CD4-positive, alpha-beta memory T cell (primary cell): ENCODE results near the gene ZBTB20. TPM values are rescaled to one million over a fixed set of nuclear protein-coding genes. Genes with fewer than 3 reads are reported as not detected.

Experiments used
- CTCF ChIA-PET: fragments of 350-600 bp; sonication (Branson Sonifier 250); formaldehyde crosslinking; loops from one replicate; lab custom pipeline; 2021; ENCODE audit warnings: inconsistent platforms; ENCODE audit not compliant: partially characterized antibody; lab: Charles Lee
- POLR2A ChIA-PET: fragments of 350-600 bp; sonication (Branson Sonifier 250); formaldehyde crosslinking; loops from one replicate; lab custom pipeline; 2021; ENCODE audit not compliant: partially characterized antibody; lab: Charles Lee
- DNase-seq, 5 donors: peaks; one replicate each; pipeline versions ENCODE4 v3.0.0 to v3.0.0-alpha.2; 2020 to 2022; ENCODE audit warnings: mixed read lengths in 1 of 5
- H3K27ac ChIP-seq: one replicate; pipeline ENCODE4 v1.7.0; 2013; ENCODE audit warnings: low read depth, low read length
- H3K27me3 ChIP-seq: 2 replicates; pipeline ENCODE4 v1.7.0; 2013; ENCODE audit warnings: mild to moderate bottlenecking, low read length, moderate library complexity; ENCODE audit not compliant: insufficient read depth
- H3K36me3 ChIP-seq: 2 replicates; pipeline ENCODE4 v1.7.0; 2013; ENCODE audit warnings: mild to moderate bottlenecking, low read length, moderate library complexity; ENCODE audit not compliant: insufficient read depth
- H3K4me1 ChIP-seq: 2 replicates; pipeline ENCODE4 v1.7.0; 2013; ENCODE audit warnings: mild to moderate bottlenecking, low read length, moderate library complexity; ENCODE audit not compliant: insufficient read depth
- H3K4me3 ChIP-seq, 2 donors: one replicate each; pipeline ENCODE4 v1.7.0; 2013; ENCODE audit warnings: low read length in 2 of 2, mild to moderate bottlenecking in 1 of 2
- H3K9me3 ChIP-seq, 2 donors: one replicate each; pipeline ENCODE4 v1.7.0; 2013; ENCODE audit warnings: low read length in 2 of 2, control low read depth in 1 of 2; ENCODE audit not compliant: control insufficient read depth in 1 of 2
- H3K27ac Mint-ChIP-seq, 7 donors: one replicate each; pipeline ENCODE4 v1.8.0; 2020 to 2021; ENCODE audit warnings: mixed read lengths in 7 of 7, mild to moderate bottlenecking in 6 of 7, inconsistent platforms in 3 of 7, moderate library complexity in 3 of 7
- H3K27me3 Mint-ChIP-seq, 2 donors: one replicate each; pipeline ENCODE4 v1.8.0; 2020 to 2021; ENCODE audit warnings: mixed read lengths in 2 of 2
- H3K36me3 Mint-ChIP-seq, 2 donors: one replicate each; pipeline ENCODE4 v1.8.0; 2020 to 2021; ENCODE audit warnings: mixed read lengths in 2 of 2, inconsistent platforms in 1 of 2, mild to moderate bottlenecking in 1 of 2
- H3K4me1 Mint-ChIP-seq, 4 donors: one replicate each; pipeline ENCODE4 v1.8.0; 2020 to 2021; ENCODE audit warnings: mixed read lengths in 4 of 4, mild to moderate bottlenecking in 1 of 4
- H3K4me3 Mint-ChIP-seq, 8 donors: one replicate each; pipeline ENCODE4 v1.8.0; 2020 to 2021; ENCODE audit warnings: mixed read lengths in 8 of 8, mild to moderate bottlenecking in 7 of 8, moderate library complexity in 6 of 8, inconsistent platforms in 3 of 8
- H3K9me3 Mint-ChIP-seq, 8 donors: one replicate each; pipeline ENCODE4 v1.8.0; 2020 to 2021; ENCODE audit warnings: mixed read lengths in 8 of 8, mild to moderate bottlenecking in 5 of 8, inconsistent platforms in 3 of 8, moderate library complexity in 1 of 8
- intact Hi-C: fragments of 100-400 bp; cut with micrococcal nuclease; formaldehyde crosslinking; loops from one replicate; pipeline ENCODE4 v1.15.1; 2023
- polyA plus RNA-seq, 2 donors: library from polyadenylated mRNA; unstranded; fragments of 300-500 nt; fragmentation: Illumina TruSeq; gene quantifications; one replicate each; pipeline ENCODE4 v1.2.3, GENCODE V29; 2021
- total RNA-seq, 2 experiments: library from RNA; stranded (reverse); gene quantifications; one replicate each; pipeline ENCODE4 v1.2.3, GENCODE V29; 2021

The ZBTB20 gene
- total and polyA plus RNA-seq, 4 experiments from 2014 or later: 21.9 to 58.4 (median 41.4) TPM

DNA sequence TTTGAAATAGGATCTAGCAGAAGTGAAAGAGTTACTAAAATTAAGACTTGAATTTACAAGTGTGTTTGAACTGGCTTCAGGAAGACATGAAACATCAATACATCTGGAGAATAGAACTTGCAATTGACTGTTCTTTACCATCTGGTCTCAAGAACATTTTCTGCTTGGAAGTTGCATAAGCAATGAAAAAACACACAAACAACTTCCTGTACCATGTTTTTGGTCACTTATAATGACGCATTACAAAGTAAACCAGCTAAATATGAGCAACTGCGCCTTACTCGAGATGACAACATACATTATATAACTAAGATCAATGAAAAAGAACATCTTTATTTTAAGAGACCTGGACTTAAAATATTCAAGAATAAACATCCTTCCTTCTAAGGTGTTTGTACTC lies 740.8 kb downstream of the ZBTB20 start:
- POLR2A ChIA-PET: no interaction called here
- Mint-ChIP-seq H3K4me3 (no peak overlapping the region), H3K9me3 (no peaks in the 10 kb centered on the region), H3K4me1 (peaks cover 0 to 7% (median 2%) of the 10 kb centered on the region in 4 donors), H3K36me3 (peaks cover 2 to 9% of the 10 kb centered on the region in 2 donors), H3K27ac (no peak overlapping the region), H3K27me3 (no peaks in the 10 kb centered on the region)
- Histone ChIP-seq H3K36me3 (no peaks in the 10 kb centered on the region), H3K27me3 (no peaks in the 10 kb centered on the region), H3K4me3 (no peak overlapping the region), H3K4me1 (no peaks in the 10 kb centered on the region), H3K27ac (no peak overlapping the region), H3K9me3 (no peaks in the 10 kb centered on the region)
- CTCF ChIA-PET: interaction anchor here (4.8 to 5.0 kb wide), 2 partner anchors 14 to 22 kb away, joined by 27 to 37 read pairs; no protein-coding TSS in a partner anchor
- no peak for DNase-seq
- intact Hi-C loops: no loop called here

DNA sequence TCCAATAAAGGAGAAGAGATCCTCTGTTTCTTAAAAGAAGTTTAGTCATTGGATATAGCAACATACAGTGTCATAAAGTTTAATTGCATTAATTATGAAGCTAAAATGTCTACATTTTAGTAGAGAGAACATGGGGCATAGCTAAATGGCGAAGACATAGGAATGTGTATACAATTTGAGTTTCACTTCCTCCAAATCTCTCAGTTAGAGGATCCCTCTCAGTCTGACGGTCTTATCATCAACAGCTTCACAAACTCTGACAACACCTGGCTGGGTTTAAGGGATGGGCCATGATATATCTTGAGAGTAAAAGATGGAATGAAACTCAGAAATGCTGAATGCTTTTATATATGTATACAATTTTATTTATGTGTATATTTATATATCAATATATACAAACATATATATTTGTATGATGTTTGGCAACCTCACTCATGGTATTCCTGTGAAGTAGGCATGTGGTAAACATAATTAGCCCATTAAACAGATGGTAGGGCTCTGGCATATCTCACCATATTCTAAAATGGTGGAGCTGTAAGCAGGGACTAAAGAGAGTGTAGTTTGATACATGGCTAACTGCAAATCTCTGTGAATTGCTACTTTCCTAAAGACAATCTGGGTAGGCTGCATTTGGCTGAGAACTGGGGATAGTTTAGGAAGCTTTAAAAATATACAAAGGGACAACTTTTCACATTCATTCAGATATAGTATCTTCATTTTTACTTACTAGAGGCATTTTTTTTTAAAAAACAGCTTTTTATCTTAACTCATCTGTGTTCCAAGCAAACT lies 741.7 kb downstream of the ZBTB20 start:
- DNase-seq: no peak
- Histone ChIP-seq H3K9me3 (no peaks in the 10 kb centered on the region), H3K36me3 (no peaks in the 10 kb centered on the region), H3K4me1 (no peaks in the 10 kb centered on the region), H3K4me3 (no peak overlapping the region), H3K27ac (no peak overlapping the region), H3K27me3 (no peaks in the 10 kb centered on the region)
- peaks cover 2 to 4% of the 10 kb centered on the region in 2 donors for H3K36me3 Mint-ChIP-seq
- H3K4me1 Mint-ChIP-seq: peaks cover 0 to 1% (median 0%) of the 10 kb centered on the region in 4 donors
- no peak overlapping the region for H3K27ac Mint-ChIP-seq
- H3K27me3 Mint-ChIP-seq: no peaks in the 10 kb centered on the region
- ChIA-PET CTCF (interaction anchor here (0.7 to 5.0 kb wide), 4 partner anchors 15 to 114 kb away, joined by 3 to 37 read pairs (median 16); no protein-coding TSS in a partner anchor), POLR2A (no interaction called here)
- intact Hi-C loops: no loop called here
- no peak overlapping the region for H3K4me3 Mint-ChIP-seq
- no peaks in the 10 kb centered on the region for H3K9me3 Mint-ChIP-seq

DNA sequence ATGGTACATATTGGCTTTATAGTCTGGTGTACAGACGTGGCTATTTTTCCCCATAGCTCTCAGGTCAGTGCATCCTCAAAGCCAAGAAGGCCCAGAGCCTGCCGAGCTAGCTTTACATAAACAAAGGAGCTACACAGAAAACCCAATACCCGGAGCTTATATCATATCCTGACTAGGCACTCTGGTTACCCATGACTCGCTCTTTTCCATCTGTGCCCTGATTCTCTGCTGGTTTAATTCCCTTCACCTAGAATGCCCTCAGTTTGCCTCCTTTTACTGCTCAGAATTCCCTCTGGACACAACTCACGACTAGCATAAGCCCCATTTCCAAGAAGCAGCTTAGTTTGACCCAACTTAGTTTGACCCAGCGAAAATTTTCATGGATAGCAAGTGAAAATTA lies 742.5 kb downstream of the ZBTB20 start:
- POLR2A ChIA-PET: no interaction called here
- no peaks in the 10 kb centered on the region for H3K4me1 ChIP-seq
- H3K4me3 ChIP-seq: no peak overlapping the region
- CTCF ChIA-PET: interaction anchor here (1.2 to 5.0 kb wide), 4 partner anchors 15 to 114 kb away, joined by 3 to 37 read pairs (median 16); no protein-coding TSS in a partner anchor
- H3K4me1 Mint-ChIP-seq: peaks cover 0 to 1% (median 0%) of the 10 kb centered on the region in 4 donors
- H3K36me3 Mint-ChIP-seq: peaks cover 0 to 2% of the 10 kb centered on the region in 2 donors
- intact Hi-C loops: no loop called here
- H3K4me3 Mint-ChIP-seq: no peak overlapping the region
- H3K27me3 Mint-ChIP-seq: no peaks in the 10 kb centered on the region
- H3K9me3 ChIP-seq: no peaks in the 10 kb centered on the region
- no peaks in the 10 kb centered on the region for H3K9me3 Mint-ChIP-seq
- H3K36me3 ChIP-seq: no peaks in the 10 kb centered on the region
- no peak overlapping the region for H3K27ac ChIP-seq
- DNase-seq: no peak
- peak overlapping the region in 2 of 7 donors; percentile 3 to 14 for H3K27ac Mint-ChIP-seq
- no peaks in the 10 kb centered on the region for H3K27me3 ChIP-seq

DNA sequence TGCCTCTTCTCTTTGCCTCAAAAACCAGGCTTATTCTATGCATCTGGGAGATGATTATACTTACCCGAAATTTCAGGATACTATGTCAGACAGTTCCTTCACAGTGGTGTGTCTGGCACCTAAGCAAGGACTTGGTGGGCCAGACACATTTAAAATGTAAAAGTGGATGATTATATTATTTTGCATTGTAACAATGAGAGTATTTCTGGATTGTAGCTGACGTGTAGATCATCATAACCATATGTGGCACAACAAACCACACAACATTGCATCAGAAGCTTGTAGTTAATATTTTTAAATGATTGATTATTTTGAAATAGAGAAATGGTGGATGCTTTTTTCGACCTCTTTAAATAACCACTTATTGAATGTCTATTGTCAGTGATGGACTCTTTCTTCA lies 744.2 kb downstream of the ZBTB20 start:
- Histone ChIP-seq H3K27ac (no peak overlapping the region), H3K9me3 (no peaks in the 10 kb centered on the region), H3K4me1 (no peaks in the 10 kb centered on the region), H3K36me3 (no peaks in the 10 kb centered on the region), H3K27me3 (no peaks in the 10 kb centered on the region), H3K4me3 (no peak overlapping the region)
- no peak overlapping the region for H3K4me3 Mint-ChIP-seq
- intact Hi-C loops: no loop called here
- H3K4me1 Mint-ChIP-seq: peaks cover 0 to 1% (median 0%) of the 10 kb centered on the region in 4 donors
- no peaks in the 10 kb centered on the region for H3K9me3 Mint-ChIP-seq
- ChIA-PET CTCF (interaction anchor here (0.9 to 5.0 kb wide), 4 partner anchors 10 to 19 kb away, joined by 3 to 37 read pairs (median 16); no protein-coding TSS in a partner anchor), POLR2A (no interaction called here)
- no peak for DNase-seq
- peaks cover 0 to 2% of the 10 kb centered on the region in 2 donors for H3K36me3 Mint-ChIP-seq
- no peak overlapping the region for H3K27ac Mint-ChIP-seq
- no peaks in the 10 kb centered on the region for H3K27me3 Mint-ChIP-seq

DNA sequence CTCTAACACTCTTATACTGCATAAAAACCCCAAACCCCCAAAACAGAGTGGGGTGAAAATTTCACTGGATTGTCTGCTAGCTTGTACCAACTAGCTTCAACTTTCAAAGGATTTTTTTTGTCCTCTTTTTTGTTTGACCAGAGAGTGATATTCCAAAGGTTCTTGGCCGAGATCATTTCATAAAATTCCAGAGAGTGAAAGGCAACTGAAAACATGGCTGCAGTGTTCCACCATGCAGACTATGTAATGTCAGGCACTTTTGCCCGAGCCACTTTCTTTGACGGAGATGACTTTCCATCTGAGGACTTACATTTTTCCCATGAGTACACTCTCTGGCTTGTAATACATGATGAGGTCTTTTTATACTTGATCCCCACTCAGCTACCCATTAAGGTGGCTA lies 745.7 kb downstream of the ZBTB20 start:
- Histone ChIP-seq H3K27me3 (no peaks in the 10 kb centered on the region), H3K4me3 (no peak overlapping the region), H3K4me1 (no peaks in the 10 kb centered on the region), H3K27ac (no peak overlapping the region), H3K36me3 (no peaks in the 10 kb centered on the region), H3K9me3 (no peaks in the 10 kb centered on the region)
- Mint-ChIP-seq H3K4me1 (peaks cover 0 to 3% (median 0%) of the 10 kb centered on the region in 4 donors), H3K9me3 (no peaks in the 10 kb centered on the region), H3K36me3 (peaks cover 0 to 2% of the 10 kb centered on the region in 2 donors), H3K4me3 (no peak overlapping the region), H3K27ac (no peak overlapping the region), H3K27me3 (no peaks in the 10 kb centered on the region)
- POLR2A ChIA-PET: no interaction called here
- DNase-seq: no peak
- CTCF ChIA-PET: interaction anchor here (1.3 to 1.4 kb wide), 2 partner anchors 17 to 18 kb away, joined by 5 to 10 read pairs; no protein-coding TSS in a partner anchor
- intact Hi-C loops: no loop called here

DNA sequence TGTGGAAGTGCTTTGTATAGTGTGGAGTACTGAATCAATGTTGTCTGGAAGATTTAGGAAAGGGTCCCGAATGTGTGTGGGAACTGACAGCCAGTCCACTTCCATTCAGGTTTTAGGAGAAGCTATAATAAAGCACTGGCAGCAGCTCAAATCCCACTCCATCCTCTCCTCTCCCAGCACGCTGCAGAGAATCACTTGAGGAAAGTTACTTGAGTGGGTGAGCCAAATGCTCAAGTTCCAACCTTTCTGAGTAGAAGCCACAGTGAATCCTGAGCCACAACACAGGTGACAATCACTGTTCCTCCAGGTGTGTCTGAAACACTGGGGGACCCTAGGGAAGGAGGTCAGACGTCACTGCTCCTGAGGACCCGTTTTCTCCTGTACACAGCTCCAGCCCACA lies 746.7 kb downstream of the ZBTB20 start:
- no peak overlapping the region for H3K4me3 Mint-ChIP-seq
- Histone ChIP-seq H3K4me1 (no peaks in the 10 kb centered on the region), H3K27ac (no peak overlapping the region), H3K4me3 (no peak overlapping the region), H3K27me3 (no peaks in the 10 kb centered on the region), H3K36me3 (no peaks in the 10 kb centered on the region), H3K9me3 (no peaks in the 10 kb centered on the region)
- no peak for DNase-seq
- intact Hi-C loops: no loop called here
- ChIA-PET POLR2A (no interaction called here), CTCF (interaction anchor here (1.4 to 1.6 kb wide), 3 partner anchors 18 to 20 kb away, joined by 5 to 7 read pairs (median 7); no protein-coding TSS in a partner anchor)
- H3K27ac Mint-ChIP-seq: no peak overlapping the region
- no peaks in the 10 kb centered on the region for H3K9me3 Mint-ChIP-seq
- H3K27me3 Mint-ChIP-seq: no peaks in the 10 kb centered on the region
- peaks cover 0 to 2% of the 10 kb centered on the region in 2 donors for H3K36me3 Mint-ChIP-seq
- H3K4me1 Mint-ChIP-seq: peaks cover 0 to 3% (median 0%) of the 10 kb centered on the region in 4 donors

DNA sequence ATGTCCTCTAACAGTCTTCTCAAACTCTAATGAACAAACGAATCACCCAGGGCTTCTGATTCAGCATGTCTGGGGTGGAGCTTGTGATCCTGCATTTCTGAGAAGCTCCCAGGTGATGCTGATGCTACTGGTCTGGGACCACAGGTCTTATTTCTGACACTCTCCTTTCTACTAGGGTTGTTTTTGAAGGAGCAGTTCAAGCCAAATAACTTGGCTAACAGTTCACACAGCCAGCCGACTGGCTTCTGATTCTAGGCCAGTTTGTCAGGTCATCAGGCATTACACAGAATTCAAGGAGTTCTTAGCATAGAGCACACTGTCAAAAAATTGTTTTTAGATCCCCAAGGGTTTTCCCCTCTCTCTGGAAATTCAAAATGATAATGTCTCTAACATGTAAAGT lies 752.5 kb downstream of the ZBTB20 start:
- Histone ChIP-seq H3K27ac (no peak overlapping the region), H3K4me3 (no peak overlapping the region), H3K27me3 (no peaks in the 10 kb centered on the region), H3K9me3 (no peaks in the 10 kb centered on the region), H3K4me1 (peaks cover 6% of the 10 kb centered on the region), H3K36me3 (no peaks in the 10 kb centered on the region)
- ChIA-PET POLR2A (interaction anchor here (2.1 kb wide), 1 partner anchor 180 kb away, joined by 4 read pairs; no protein-coding TSS in a partner anchor), CTCF (interaction anchor here (0.9 to 1.5 kb wide), 2 partner anchors 9 to 10 kb away, joined by 5 to 6 read pairs; no protein-coding TSS in a partner anchor)
- intact Hi-C loops: no loop called here
- peaks cover 27 to 35% (median 28%) of the 10 kb centered on the region in 4 donors for H3K4me1 Mint-ChIP-seq
- no peak overlapping the region for H3K4me3 Mint-ChIP-seq
- H3K27me3 Mint-ChIP-seq: no peaks in the 10 kb centered on the region
- no peak for DNase-seq
- H3K9me3 Mint-ChIP-seq: no peaks in the 10 kb centered on the region
- H3K27ac Mint-ChIP-seq: peak overlapping the region in 1 of 7 donors; percentile 5
- H3K36me3 Mint-ChIP-seq: no peaks in the 10 kb centered on the region
